ENCODE results near the gene RPS28.
A peak's percentile ranks its signal among the peaks of the same experiment; 100 is the strongest.
"Not testable (repeated sequence)": the region's sequence is repeated elsewhere in the genome, so short reads cannot be mapped to it uniquely, and the experiment has no call there.

Gene RPS28

GRCh38 chr19:8321067-8321985 is at the start of gene RPS28, which contains the start of gene NDUFA7:
RPS28 (plus strand) TSS chr19:8321496; CDS start chr19:8321531, 35 bp downstream.
NDUFA7 (minus strand) TSS chr19:8321375; CDS start chr19:8321358, 17 bp downstream.
- peak; percentile 98 for DNase-seq (ENCODE audit: extremely low spot score)
- TF ChIP-seq, protein P1, sequence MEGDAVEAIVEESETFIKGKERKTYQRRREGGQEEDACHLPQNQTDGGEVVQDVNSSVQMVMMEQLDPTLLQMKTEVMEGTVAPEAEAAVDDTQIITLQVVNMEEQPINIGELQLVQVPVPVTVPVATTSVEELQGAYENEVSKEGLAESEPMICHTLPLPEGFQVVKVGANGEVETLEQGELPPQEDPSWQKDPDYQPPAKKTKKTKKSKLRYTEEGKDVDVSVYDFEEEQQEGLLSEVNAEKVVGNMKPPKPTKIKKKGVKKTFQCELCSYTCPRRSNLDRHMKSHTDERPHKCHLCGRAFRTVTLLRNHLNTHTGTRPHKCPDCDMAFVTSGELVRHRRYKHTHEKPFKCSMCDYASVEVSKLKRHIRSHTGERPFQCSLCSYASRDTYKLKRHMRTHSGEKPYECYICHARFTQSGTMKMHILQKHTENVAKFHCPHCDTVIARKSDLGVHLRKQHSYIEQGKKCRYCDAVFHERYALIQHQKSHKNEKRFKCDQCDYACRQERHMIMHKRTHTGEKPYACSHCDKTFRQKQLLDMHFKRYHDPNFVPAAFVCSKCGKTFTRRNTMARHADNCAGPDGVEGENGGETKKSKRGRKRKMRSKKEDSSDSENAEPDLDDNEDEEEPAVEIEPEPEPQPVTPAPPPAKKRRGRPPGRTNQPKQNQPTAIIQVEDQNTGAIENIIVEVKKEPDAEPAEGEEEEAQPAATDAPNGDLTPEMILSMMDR (IDR thresholded peaks at IDR 0.05; ENCODE audit: control extremely low read depth, extremely low read depth, low read depth, missing control alignments), result peak; percentile 56
- CTCF ChIA-PET, result interaction anchor here (2.0 kb wide), 1 partner anchor 11 kb away, joined by 7 read pairs; no protein-coding TSS in a partner anchor
- POLR2A ChIA-PET, result interaction anchor here (0.6 to 1.3 kb wide), 7 partner anchors 10 to 192 kb away, joined by 3 to 7 read pairs (median 3); partner anchors contain the start of gene ZNF414

- POLR2A ChIA-PET; CTCF ChIA-PET; DNase-seq (ENCODE audit: extremely low spot score): not testable (repeated sequence)
Measured at GRCh38 chr19:8276508-8276907, 44.8 kb upstream of the RPS28 start.

- DNase-seq (ENCODE audit: extremely low spot score); POLR2A ChIA-PET; CTCF ChIA-PET: not testable (repeated sequence)
Measured at GRCh38 chr19:8291337-8291736, 30.0 kb upstream of the RPS28 start.

GRCh38 chr19:8302357-8302691 is 19.0 kb upstream of the RPS28 start:
- CTCF ChIA-PET, result interaction anchor here (1.1 to 1.4 kb wide), 2 partner anchors 8 to 212 kb away, joined by 3 to 4 read pairs; partner anchors contain the start of gene ZNF414
- POLR2A ChIA-PET, result interaction anchor here (0.6 kb wide), 1 partner anchor 51 kb away, joined by 4 read pairs; no protein-coding TSS in a partner anchor

GRCh38 chr19:8302734-8303133 is 18.6 kb upstream of the RPS28 start:
- CTCF ChIA-PET, result interaction anchor here (1.1 to 1.4 kb wide), 2 partner anchors 8 to 212 kb away, joined by 3 to 4 read pairs; partner anchors contain the start of gene ZNF414
- TF ChIP-seq, protein P1 (IDR thresholded peaks at IDR 0.05; ENCODE audit: control extremely low read depth, extremely low read depth, low read depth, missing control alignments), result no peak
- no peak for DNase-seq (ENCODE audit: extremely low spot score)
- POLR2A ChIA-PET, result interaction anchor here (0.6 kb wide), 1 partner anchor 51 kb away, joined by 4 read pairs; no protein-coding TSS in a partner anchor

More at GRCh38 chr19:8302357-8302691, 19.0 kb upstream of the RPS28 start:
- no peak for DNase-seq (ENCODE audit: extremely low spot score)
- TF ChIP-seq, protein P1 (IDR thresholded peaks at IDR 0.05; ENCODE audit: control extremely low read depth, extremely low read depth, low read depth, missing control alignments), result no peak

GRCh38 chr19:8304841-8305621 is 16.3 kb upstream of the RPS28 start:
- POLR2A ChIA-PET, result interaction anchor here (0.7 kb wide), 1 partner anchor 1555 kb away, joined by 7 read pairs; no protein-coding TSS in a partner anchor
- DNase-seq (ENCODE audit: extremely low spot score), result no peak
- TF ChIP-seq, protein P1 (IDR thresholded peaks at IDR 0.05; ENCODE audit: control extremely low read depth, extremely low read depth, low read depth, missing control alignments), result no peak

DNA sequence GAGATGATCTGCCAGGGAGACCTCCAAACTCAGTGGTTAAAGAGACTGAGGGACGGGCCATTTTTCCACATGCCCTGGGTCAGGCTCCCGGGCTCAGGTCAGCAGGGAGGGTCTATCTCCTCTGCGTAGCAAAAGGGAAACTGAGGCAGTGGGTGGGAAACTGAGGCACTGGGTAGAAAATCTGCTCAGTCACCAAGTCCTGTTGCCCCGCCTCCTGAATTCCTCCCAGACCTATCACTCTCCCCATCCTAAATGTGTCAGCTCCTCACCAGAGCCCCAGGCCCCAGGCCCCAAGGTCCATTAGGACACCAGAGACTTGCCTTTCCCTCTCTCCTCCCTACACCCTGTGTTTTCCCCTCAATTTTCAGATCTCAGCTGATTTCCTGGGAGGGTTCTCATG is 15.5 kb upstream of the RPS28 start:
- no peak for DNase-seq (ENCODE audit: extremely low spot score)
- POLR2A ChIA-PET, result no interaction called here
- TF ChIP-seq, protein P1 (IDR thresholded peaks at IDR 0.05; ENCODE audit: control extremely low read depth, extremely low read depth, low read depth, missing control alignments), result no peak
- CTCF ChIA-PET, result interaction anchor here (1.9 kb wide), 1 partner anchor 108 kb away, joined by 4 read pairs; the partner anchor contains the start of gene MARCHF2

More at GRCh38 chr19:8304841-8305621, 16.3 kb upstream of the RPS28 start:
- CTCF ChIA-PET, result interaction anchor here (1.4 kb wide), 1 partner anchor 36 kb away, joined by 4 read pairs; no protein-coding TSS in a partner anchor

Measured in GM10248 (cell line).